Measurements from ENCODE around the gene FTCD. TPM values are rescaled to one million over a fixed set of nuclear protein-coding genes. Genes with fewer than 3 reads are reported as not detected.

Gene FTCD
- total RNA-seq, 1 experiment from 2014 or later, result 0.40 TPM

DNA sequence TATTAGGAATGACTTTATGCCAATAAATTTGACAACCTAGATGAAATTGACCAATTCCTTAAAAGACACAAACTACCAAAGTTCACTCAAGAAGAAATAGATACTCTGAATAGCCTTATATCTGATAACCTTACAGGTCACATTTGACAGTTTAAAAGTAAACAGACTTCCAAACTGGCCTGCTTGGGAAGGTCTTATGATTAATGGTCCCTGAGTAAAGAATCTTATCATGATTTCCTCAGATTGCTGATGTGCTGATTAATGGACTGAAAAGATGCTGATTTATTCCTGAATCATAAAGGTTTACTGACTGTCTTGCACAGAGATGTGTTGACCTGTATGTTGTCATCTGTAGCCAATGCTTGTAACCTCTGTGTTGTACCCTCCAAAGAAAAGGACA is 9.7 kb upstream of the FTCD start:
- H3F3A ChIP-seq (ENCODE audit: low read length, unreplicated experiment), result no peaks in the 10 kb centered on the region
- no peak overlapping the region for H3K9ac ChIP-seq (ENCODE audit: low read length)
- H3K9me2 ChIP-seq (replicated peaks; ENCODE audit: low read length), result no peaks in the 10 kb centered on the region
- CTCF ChIA-PET, result no interaction called here
- TF ChIP-seq, protein P1, sequence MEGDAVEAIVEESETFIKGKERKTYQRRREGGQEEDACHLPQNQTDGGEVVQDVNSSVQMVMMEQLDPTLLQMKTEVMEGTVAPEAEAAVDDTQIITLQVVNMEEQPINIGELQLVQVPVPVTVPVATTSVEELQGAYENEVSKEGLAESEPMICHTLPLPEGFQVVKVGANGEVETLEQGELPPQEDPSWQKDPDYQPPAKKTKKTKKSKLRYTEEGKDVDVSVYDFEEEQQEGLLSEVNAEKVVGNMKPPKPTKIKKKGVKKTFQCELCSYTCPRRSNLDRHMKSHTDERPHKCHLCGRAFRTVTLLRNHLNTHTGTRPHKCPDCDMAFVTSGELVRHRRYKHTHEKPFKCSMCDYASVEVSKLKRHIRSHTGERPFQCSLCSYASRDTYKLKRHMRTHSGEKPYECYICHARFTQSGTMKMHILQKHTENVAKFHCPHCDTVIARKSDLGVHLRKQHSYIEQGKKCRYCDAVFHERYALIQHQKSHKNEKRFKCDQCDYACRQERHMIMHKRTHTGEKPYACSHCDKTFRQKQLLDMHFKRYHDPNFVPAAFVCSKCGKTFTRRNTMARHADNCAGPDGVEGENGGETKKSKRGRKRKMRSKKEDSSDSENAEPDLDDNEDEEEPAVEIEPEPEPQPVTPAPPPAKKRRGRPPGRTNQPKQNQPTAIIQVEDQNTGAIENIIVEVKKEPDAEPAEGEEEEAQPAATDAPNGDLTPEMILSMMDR (conservative IDR thresholded peaks at IDR 0.05; ENCODE audit: low read depth, low read length), result no peak
- TF ChIP-seq EZH2phosphoT487 (IDR thresholded peaks at IDR 0.05; ENCODE audit: borderline replicate concordance, low read length), result no peak
- H3K4me2 ChIP-seq (ENCODE audit: low read length), result no peak overlapping the region
- DNase-seq (no peak), ATAC-seq (no peak)
- no TSS peak for BruUV-seq (replicated peaks)
- intact Hi-C loops (cut with micrococcal nuclease), result no loop called here
- H3K4me3 ChIP-seq (ENCODE audit: low read length), result no peak overlapping the region
- H2AFZ ChIP-seq (ENCODE audit: low read length), result no peak overlapping the region
- no peak overlapping the region for H3K27ac ChIP-seq (ENCODE audit: low read length)
- no peaks in the 10 kb centered on the region for H3K79me2 ChIP-seq (ENCODE audit: low read length)
- no peaks in the 10 kb centered on the region for H3K36me3 ChIP-seq (ENCODE audit: low read depth, low read length)
- H3K4me1 ChIP-seq (ENCODE audit: insufficient read depth, low read length), result no peaks in the 10 kb centered on the region
- POLR2A ChIA-PET (ENCODE audit: unreplicated experiment), result no interaction called here
- H3K27me3 ChIP-seq (ENCODE audit: low read length), result no peaks in the 10 kb centered on the region
- H3K9me3 ChIP-seq (ENCODE audit: low read length), result no peaks in the 10 kb centered on the region
- H4K20me1 ChIP-seq (ENCODE audit: low read length), result no peaks in the 10 kb centered on the region

DNA sequence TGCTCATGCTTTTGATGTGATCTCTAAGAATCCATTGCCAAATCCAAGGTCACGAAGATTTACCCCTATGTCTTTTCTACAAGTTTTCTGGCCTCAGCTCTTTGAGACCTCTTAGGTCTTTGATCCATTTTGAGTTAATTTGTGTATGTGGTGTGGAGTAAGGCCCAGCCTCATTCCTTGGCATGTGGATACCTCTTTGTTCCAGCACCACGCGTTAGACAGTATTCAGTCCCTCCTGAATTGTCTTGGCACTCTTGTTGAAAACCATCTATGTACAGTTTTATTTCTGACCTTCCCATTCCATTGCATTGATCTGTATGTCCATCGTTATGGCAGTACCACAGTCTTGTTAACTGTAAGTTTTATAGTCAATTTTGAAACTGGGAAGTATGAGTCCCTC is 8.0 kb upstream of the FTCD start:
- ATAC-seq (no peak), DNase-seq (no peak)
- BruUV-seq (replicated peaks), result no TSS peak
- H3K4me2 ChIP-seq (ENCODE audit: low read length), result no peak overlapping the region
- no peaks in the 10 kb centered on the region for H3K36me3 ChIP-seq (ENCODE audit: low read depth, low read length)
- no peaks in the 10 kb centered on the region for H3F3A ChIP-seq (ENCODE audit: low read length, unreplicated experiment)
- intact Hi-C loops (cut with micrococcal nuclease), result no loop called here
- H3K9ac ChIP-seq (ENCODE audit: low read length), result no peak overlapping the region
- H3K27ac ChIP-seq (ENCODE audit: low read length), result no peak overlapping the region
- H3K4me3 ChIP-seq (ENCODE audit: low read length), result no peak overlapping the region
- H2AFZ ChIP-seq (ENCODE audit: low read length), result no peak overlapping the region
- ChIA-PET CTCF (no interaction called here), POLR2A (ENCODE audit: unreplicated experiment) (no interaction called here)
- no peaks in the 10 kb centered on the region for H3K9me2 ChIP-seq (replicated peaks; ENCODE audit: low read length)
- no peaks in the 10 kb centered on the region for H3K9me3 ChIP-seq (ENCODE audit: low read length)
- TF ChIP-seq EZH2phosphoT487 (IDR thresholded peaks at IDR 0.05; ENCODE audit: borderline replicate concordance, low read length), result no peak
- TF ChIP-seq, protein P1 (conservative IDR thresholded peaks at IDR 0.05; ENCODE audit: low read depth, low read length), result no peak
- no peak for TF ChIP-seq EZH2 (IDR thresholded peaks at IDR 0.05; ENCODE audit: low read length, unreplicated experiment)
- H3K79me2 ChIP-seq (ENCODE audit: low read length), result no peaks in the 10 kb centered on the region
- H3K4me1 ChIP-seq (ENCODE audit: insufficient read depth, low read length), result no peaks in the 10 kb centered on the region
- H4K20me1 ChIP-seq (ENCODE audit: low read length), result no peaks in the 10 kb centered on the region
- H3K27me3 ChIP-seq (ENCODE audit: low read length), result no peaks in the 10 kb centered on the region

DNA sequence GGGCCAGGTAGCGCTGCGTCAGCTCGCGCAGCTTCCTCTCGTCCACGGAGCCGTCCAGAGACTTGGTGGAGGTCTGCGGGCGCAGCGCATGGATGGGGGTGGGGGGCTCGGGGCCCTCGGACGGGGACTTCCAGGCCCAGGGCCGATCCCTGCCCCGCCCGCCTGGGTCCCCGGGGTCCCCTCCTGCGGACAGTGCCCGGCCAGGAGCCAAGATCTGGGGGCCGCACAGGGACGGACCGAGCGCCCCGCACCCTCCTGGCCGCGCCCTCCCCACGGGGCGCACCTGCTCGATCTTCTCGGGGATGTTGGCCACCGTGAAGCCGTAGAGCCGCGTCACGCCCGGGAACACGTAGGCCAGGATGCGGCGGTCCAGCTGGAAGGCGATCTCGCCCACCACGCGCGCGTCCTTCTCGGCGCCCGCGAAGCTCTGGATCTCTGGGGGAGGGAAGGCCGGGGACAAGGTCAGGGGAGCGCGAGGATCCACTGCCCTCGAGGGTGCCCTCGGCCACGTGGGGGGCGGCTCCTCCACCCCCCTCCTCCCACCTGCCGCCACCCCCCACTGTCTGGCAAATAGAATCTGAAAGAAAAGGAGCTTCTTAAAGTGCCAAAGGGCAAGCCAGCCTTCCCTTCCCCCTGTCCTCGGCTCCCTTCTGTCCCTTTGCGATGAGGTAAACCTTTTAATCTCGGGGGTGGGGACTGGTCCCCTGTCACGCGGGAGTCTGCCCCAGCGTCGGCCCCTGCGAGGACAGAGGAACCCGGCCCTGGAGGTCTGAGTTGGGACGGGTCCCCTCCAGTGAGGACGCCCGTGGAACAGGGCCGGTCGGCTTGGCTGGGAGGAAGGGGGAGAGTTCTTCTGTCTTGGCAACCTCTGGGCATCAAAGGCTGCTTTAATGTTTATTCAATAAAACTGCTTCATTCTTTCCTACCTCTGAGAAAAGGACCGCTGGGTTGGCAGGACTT is 6.5 kb upstream of the FTCD start:
- no peak overlapping the region for H3K4me2 ChIP-seq (ENCODE audit: low read length)
- H3K27ac ChIP-seq (ENCODE audit: low read length), result no peak overlapping the region
- H3K79me2 ChIP-seq (ENCODE audit: low read length), result no peaks in the 10 kb centered on the region
- DNase-seq (no peak), ATAC-seq (no peak)
- TF ChIP-seq EZH2phosphoT487 (IDR thresholded peaks at IDR 0.05; ENCODE audit: borderline replicate concordance, low read length) (no peak), EZH2 (IDR thresholded peaks at IDR 0.05; ENCODE audit: low read length, unreplicated experiment) (no peak)
- TF ChIP-seq, protein P1 (conservative IDR thresholded peaks at IDR 0.05; ENCODE audit: low read depth, low read length), result no peak
- CTCF ChIA-PET, result no interaction called here
- H3K9me3 ChIP-seq (ENCODE audit: low read length), result no peaks in the 10 kb centered on the region
- H3F3A ChIP-seq (ENCODE audit: low read length, unreplicated experiment), result no peaks in the 10 kb centered on the region
- BruUV-seq (replicated peaks), result no TSS peak
- POLR2A ChIA-PET (ENCODE audit: unreplicated experiment), result no interaction called here
- H3K4me3 ChIP-seq (ENCODE audit: low read length), result no peak overlapping the region
- no peak overlapping the region for H2AFZ ChIP-seq (ENCODE audit: low read length)
- intact Hi-C loops (cut with micrococcal nuclease), result loop anchor here (1.0 kb wide), 1 partner anchor 26 kb away; no protein-coding TSS in a partner anchor
- H3K27me3 ChIP-seq (ENCODE audit: low read length), result no peaks in the 10 kb centered on the region
- no peak overlapping the region for H3K9ac ChIP-seq (ENCODE audit: low read length)
- H3K9me2 ChIP-seq (replicated peaks; ENCODE audit: low read length), result no peaks in the 10 kb centered on the region
- no peaks in the 10 kb centered on the region for H3K4me1 ChIP-seq (ENCODE audit: insufficient read depth, low read length)
- no peaks in the 10 kb centered on the region for H3K36me3 ChIP-seq (ENCODE audit: low read depth, low read length)
- no peaks in the 10 kb centered on the region for H4K20me1 ChIP-seq (ENCODE audit: low read length)
